ENCODE measurements around the gene TPST2. TPM values are rescaled to one million over a fixed set of nuclear protein-coding genes. Genes with fewer than 3 reads are reported as not detected.

Gene TPST2
- total RNA-seq, 1 donor from 2014 or later, result 59.3 TPM

- H3K4me1 Mint-ChIP-seq (ENCODE audit: unreplicated experiment), result peaks cover 8% of the 10 kb centered on the region
- no peak for DNase-seq (ENCODE audit: low spot score)
Observed at GRCh38 chr22:26548984-26549383, 40.9 kb downstream of the TPST2 start.

GRCh38 chr22:26548303-26548702 is 41.6 kb downstream of the TPST2 start:
- Mint-ChIP-seq H3K27ac (ENCODE audit: unreplicated experiment) (peak overlapping the region; percentile 36), H3K9me3 (ENCODE audit: unreplicated experiment) (no peaks in the 10 kb centered on the region), H3K36me3 (ENCODE audit: low read depth, unreplicated experiment) (peaks cover 4% of the 10 kb centered on the region), H3K27me3 (ENCODE audit: unreplicated experiment) (no peaks in the 10 kb centered on the region), H3K4me1 (ENCODE audit: unreplicated experiment) (peaks cover 2% of the 10 kb centered on the region), H3K4me3 (ENCODE audit: unreplicated experiment) (no peak overlapping the region)
- no peak for TF ChIP-seq CTCF (IDR thresholded peaks at IDR 0.05; ENCODE audit: unreplicated experiment)
- no peak for DNase-seq (ENCODE audit: low spot score)

More at GRCh38 chr22:26548984-26549383, 40.9 kb downstream of the TPST2 start:
- Mint-ChIP-seq H3K27me3 (ENCODE audit: unreplicated experiment) (no peaks in the 10 kb centered on the region), H3K27ac (ENCODE audit: unreplicated experiment) (no peak overlapping the region), H3K4me3 (ENCODE audit: unreplicated experiment) (no peak overlapping the region), H3K9me3 (ENCODE audit: unreplicated experiment) (no peaks in the 10 kb centered on the region), H3K36me3 (ENCODE audit: low read depth, unreplicated experiment) (peaks cover 4% of the 10 kb centered on the region)
- no peak for TF ChIP-seq CTCF (IDR thresholded peaks at IDR 0.05; ENCODE audit: unreplicated experiment)

- no peak overlapping the region for H3K27ac Mint-ChIP-seq (ENCODE audit: unreplicated experiment)
Observed at GRCh38 chr22:26547837-26548236, 42.1 kb downstream of the TPST2 start.

GRCh38 chr22:26547426-26547825 is 42.5 kb downstream of the TPST2 start:
- H3K9me3 Mint-ChIP-seq (ENCODE audit: unreplicated experiment), result no peaks in the 10 kb centered on the region
- no peak for DNase-seq (ENCODE audit: low spot score)
- peaks cover 1% of the 10 kb centered on the region for H3K27me3 Mint-ChIP-seq (ENCODE audit: unreplicated experiment)
- H3K27ac Mint-ChIP-seq (ENCODE audit: unreplicated experiment), result no peak overlapping the region
- no peak for TF ChIP-seq CTCF (IDR thresholded peaks at IDR 0.05; ENCODE audit: unreplicated experiment)
- H3K36me3 Mint-ChIP-seq (ENCODE audit: low read depth, unreplicated experiment), result peaks cover 6% of the 10 kb centered on the region
- H3K4me3 Mint-ChIP-seq (ENCODE audit: unreplicated experiment), result no peak overlapping the region
- H3K4me1 Mint-ChIP-seq (ENCODE audit: unreplicated experiment), result peaks cover 4% of the 10 kb centered on the region

More at GRCh38 chr22:26547837-26548236, 42.1 kb downstream of the TPST2 start:
- DNase-seq (ENCODE audit: low spot score), result no peak
- Mint-ChIP-seq H3K4me3 (ENCODE audit: unreplicated experiment) (no peak overlapping the region), H3K4me1 (ENCODE audit: unreplicated experiment) (peaks cover 2% of the 10 kb centered on the region), H3K27me3 (ENCODE audit: unreplicated experiment) (no peaks in the 10 kb centered on the region), H3K36me3 (ENCODE audit: low read depth, unreplicated experiment) (peaks cover 4% of the 10 kb centered on the region), H3K9me3 (ENCODE audit: unreplicated experiment) (no peaks in the 10 kb centered on the region)
- TF ChIP-seq CTCF (IDR thresholded peaks at IDR 0.05; ENCODE audit: unreplicated experiment), result no peak

- no peak overlapping the region for H3K4me3 Mint-ChIP-seq (ENCODE audit: unreplicated experiment)
- H3K27me3 Mint-ChIP-seq (ENCODE audit: unreplicated experiment), result peaks cover 2% of the 10 kb centered on the region
- no peak for DNase-seq (ENCODE audit: low spot score)
- no peak for TF ChIP-seq CTCF (IDR thresholded peaks at IDR 0.05; ENCODE audit: unreplicated experiment)
- H3K4me1 Mint-ChIP-seq (ENCODE audit: unreplicated experiment), result peaks cover 5% of the 10 kb centered on the region
- H3K36me3 Mint-ChIP-seq (ENCODE audit: low read depth, unreplicated experiment), result peaks cover 8% of the 10 kb centered on the region
- peak overlapping the region; percentile 67 for H3K27ac Mint-ChIP-seq (ENCODE audit: unreplicated experiment)
- H3K9me3 Mint-ChIP-seq (ENCODE audit: unreplicated experiment), result no peaks in the 10 kb centered on the region
Observed at GRCh38 chr22:26546282-26546681, 43.6 kb downstream of the TPST2 start.
